Body of pancreas (tissue), 4 donors: ENCODE results near the gene SOX6.

Experiments used
- CTCF ChIP-seq, 7 experiments: fragments of 450-650 bp in 4 of 7; fragments of 200-600 bp in 3 of 7; sonication (generic) in 3 of 7; IDR thresholded peaks; one replicate each; pipeline ENCODE4 v1.5.1; 2016 to 2019; ENCODE audit warnings: antibody characterized with exemption in 7 of 7
- POLR2A ChIP-seq, 3 donors: fragments of 450-650 bp; IDR thresholded peaks; one replicate each; pipeline ENCODE4 v1.6.1; 2016; ENCODE audit warnings: antibody characterized with exemption in 3 of 3, mild to moderate bottlenecking in 2 of 3

- TF ChIP-seq CTCF (IDR thresholded peaks at IDR 0.05) = no peak
- no peak for TF ChIP-seq POLR2A (IDR thresholded peaks at IDR 0.05)
Measured at GRCh38 chr11:16182553-16182952, 173.8 kb downstream of the SOX6 start.
